ENCODE data around the gene FGD5.

DNA sequence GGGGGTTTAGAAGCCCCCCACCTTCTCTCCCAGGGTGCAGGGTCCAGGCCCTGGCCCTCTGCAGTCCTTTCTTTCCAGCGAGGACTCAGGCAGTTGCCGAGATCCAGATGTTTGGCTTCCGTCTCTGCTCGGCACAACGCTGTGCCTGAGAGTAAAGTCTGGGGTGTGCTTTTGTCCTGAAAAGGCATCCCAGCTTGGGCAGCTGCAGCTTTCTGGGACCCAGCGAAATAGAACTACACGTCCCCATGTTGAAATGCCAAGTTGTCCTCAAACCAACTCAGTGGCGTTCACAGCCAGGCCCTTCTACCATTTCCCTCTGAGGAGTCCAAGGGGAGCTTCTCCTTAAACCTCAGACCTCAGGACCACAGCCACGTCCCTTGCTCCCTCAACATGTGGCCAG is 23.1 kb downstream of the FGD5 start:
- TF ChIP-seq, protein P1, sequence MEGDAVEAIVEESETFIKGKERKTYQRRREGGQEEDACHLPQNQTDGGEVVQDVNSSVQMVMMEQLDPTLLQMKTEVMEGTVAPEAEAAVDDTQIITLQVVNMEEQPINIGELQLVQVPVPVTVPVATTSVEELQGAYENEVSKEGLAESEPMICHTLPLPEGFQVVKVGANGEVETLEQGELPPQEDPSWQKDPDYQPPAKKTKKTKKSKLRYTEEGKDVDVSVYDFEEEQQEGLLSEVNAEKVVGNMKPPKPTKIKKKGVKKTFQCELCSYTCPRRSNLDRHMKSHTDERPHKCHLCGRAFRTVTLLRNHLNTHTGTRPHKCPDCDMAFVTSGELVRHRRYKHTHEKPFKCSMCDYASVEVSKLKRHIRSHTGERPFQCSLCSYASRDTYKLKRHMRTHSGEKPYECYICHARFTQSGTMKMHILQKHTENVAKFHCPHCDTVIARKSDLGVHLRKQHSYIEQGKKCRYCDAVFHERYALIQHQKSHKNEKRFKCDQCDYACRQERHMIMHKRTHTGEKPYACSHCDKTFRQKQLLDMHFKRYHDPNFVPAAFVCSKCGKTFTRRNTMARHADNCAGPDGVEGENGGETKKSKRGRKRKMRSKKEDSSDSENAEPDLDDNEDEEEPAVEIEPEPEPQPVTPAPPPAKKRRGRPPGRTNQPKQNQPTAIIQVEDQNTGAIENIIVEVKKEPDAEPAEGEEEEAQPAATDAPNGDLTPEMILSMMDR (IDR thresholded peaks at IDR 0.05), result no peak
- TF ChIP-seq POLR2AphosphoS5 (IDR thresholded peaks at IDR 0.05), result no peak
- TF ChIP-seq POLR2A (IDR thresholded peaks at IDR 0.05), result no peak
- no peak for TF ChIP-seq EP300 (IDR thresholded peaks at IDR 0.05)

All from upper lobe of left lung (tissue), 4 donors.